Left lobe of liver (tissue), 2 donors: ENCODE results near the gene MTHFD2L. TPM values are rescaled to one million over a fixed set of nuclear protein-coding genes. Genes with fewer than 3 reads are reported as not detected.

Experiments
- ATAC-seq: fragments of 200-7000 bp; cut with Tn5 transposase; one replicate; pipeline ENCODE4 v1.9.1; 2020; ENCODE audit warnings: mild to moderate bottlenecking, moderate library complexity
- DNase-seq: peaks from one replicate; pipeline ENCODE4 v3.0.0-alpha.2; 2020; ENCODE audit warnings: low spot score
- total RNA-seq: library from RNA; stranded (reverse); gene quantifications from one replicate; pipeline ENCODE4 v1.2.1, GENCODE V29; 2021
- donor health status: DM: no; HTN: no; CAD: no; lungs with moderate emphysema.
- donor health status: DM: no; HTN: yes; CAD: no.

The MTHFD2L gene
- total RNA-seq, 1 donor from 2014 or later = 21.0 TPM

DNA sequence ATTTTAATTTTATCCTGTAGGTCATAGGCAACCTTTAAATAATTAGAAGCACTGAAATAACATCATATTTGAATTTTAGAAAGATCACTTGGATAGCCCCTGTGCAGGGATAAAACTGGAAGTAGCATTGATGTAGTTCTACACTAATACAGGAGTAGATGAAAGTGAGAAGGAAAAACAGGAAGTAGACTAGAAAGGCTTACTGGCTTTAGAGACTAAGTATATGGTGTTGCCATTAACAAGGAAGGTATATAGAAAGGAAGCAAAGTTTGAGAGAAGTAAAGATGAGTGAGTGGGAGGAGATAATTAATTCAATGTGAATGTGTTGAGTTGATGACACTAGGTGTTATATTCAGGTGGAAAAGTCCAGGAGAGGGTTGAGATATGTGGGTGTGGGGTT lies 77.2 kb downstream of the MTHFD2L start:
- ATAC-seq = no peak
- DNase-seq = no peak

DNA sequence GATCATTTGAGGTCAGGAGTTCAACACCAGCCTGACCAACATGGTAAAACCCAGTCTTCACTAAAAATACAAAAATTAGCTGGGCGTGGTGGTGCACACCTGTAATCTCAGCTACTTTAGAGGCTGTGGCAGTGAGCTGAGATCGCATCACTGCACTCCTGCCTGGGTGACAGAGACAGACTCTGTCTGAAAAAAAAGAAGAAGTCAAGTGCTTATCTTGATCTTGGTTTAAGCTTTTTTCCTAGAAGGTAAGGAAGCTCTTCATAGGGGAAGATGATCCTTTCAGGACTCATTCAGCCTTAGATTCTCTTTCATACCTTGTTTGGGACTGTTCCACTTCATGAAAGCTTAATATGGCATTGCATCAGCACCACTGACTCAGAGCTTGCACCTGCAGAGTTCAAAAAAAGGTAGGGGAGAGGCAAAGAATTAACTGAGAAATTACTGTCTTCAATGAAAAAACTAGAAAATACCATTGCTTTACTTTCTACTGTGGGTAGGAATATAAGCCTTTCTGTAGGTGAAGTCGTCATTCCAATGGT lies 79.6 kb downstream of the MTHFD2L start:
- ATAC-seq (no peak), DNase-seq (no peak)

DNA sequence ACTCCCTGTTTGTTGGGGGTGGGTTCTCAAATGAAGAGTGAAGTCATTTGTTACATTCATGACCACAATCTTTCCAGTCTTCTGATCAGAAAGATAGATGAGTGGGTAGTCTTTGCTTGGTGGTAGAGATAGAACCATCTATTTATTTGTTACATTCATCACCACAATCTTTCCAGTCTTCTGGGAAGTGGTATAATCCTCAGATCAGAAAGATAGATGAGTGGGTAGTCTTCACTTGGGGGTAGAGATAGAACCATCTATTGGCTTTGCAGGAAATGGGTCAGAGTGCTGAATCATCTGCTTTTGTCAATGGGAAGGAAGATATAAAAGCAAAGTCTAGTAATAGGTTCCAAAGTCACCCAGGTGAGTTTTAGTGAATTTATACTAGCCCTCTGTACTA lies 86.1 kb downstream of the MTHFD2L start:
- no peak for ATAC-seq
- DNase-seq = no peak

DNA sequence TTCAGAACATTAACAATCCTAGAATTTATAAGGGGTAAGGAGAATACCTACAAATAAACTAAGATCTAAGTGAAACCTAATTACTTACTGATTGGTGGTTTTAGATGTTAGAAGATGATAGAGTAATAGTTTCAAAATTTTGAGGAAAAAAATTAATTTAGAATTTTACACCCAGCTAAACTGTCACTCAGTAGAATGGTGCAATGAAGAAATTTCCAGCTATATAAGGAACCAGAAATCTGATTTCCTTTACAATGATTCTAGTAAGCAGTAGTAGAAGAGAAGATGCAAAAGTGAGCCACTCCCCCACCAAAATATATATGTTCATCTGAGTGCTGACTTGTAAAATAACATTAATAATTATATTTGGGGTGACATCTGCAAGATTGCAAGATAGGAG lies 95.0 kb downstream of the MTHFD2L start:
- DNase-seq (no peak), ATAC-seq (no peak)

DNA sequence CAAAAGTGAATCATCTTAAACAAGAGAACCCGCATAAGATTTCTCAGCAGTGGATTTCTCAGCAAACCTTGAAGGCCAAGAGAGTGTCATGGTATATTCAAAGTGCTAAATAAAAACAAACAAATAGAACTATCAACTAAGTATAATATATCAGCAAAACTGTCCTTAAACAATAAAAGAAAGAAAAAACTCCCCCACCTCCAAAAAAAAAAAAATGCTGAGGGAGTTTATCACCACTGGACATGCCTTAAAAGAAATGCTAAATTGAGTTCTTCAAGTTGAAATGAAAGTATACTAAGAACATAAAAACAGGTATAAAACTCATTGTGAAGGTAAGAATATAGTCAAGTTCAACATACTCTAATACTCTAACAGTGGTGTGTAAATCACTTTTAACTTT lies 96.5 kb downstream of the MTHFD2L start:
- ATAC-seq (no peak), DNase-seq (no peak)

DNA sequence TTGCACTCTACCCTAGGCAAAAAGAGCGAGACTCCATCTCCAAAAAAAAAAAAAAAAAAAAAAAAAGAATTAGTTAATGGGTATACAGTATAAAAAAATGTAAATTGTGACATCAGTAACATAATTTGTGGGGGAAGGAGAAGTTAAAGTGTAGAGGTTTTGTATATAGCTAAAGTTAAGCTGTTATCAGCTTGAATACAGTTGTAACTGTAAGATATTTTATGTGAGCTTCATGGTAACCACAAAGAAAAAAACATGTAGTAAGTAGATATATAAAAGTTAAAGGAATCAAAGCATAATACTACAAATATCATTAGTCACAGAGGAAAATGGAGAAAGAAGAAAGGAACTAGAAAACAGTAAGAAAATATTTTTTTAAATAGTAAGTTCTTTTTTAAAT lies 97.2 kb downstream of the MTHFD2L start:
- no peak for DNase-seq
- ATAC-seq = no peak

DNA sequence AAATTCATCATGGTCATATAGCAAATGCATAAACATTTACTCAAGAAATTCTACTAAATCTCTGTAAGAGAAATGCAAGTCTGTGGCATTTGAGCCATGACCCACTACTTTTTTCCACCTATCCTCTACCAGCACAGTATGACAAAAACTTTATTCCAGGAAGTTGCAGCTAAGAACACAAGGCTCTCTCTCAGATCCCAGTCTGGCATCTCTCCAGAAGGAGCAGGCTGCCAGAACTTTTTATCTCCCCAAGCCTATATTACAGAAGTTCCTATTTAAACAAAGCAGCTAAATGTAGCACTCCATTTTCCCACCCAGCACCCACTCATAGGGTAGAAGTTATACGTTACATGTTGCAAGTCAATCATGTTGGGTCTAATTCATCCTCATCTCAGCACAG lies 101.0 kb downstream of the MTHFD2L start:
- DNase-seq (no peak), ATAC-seq (no peak)

DNA sequence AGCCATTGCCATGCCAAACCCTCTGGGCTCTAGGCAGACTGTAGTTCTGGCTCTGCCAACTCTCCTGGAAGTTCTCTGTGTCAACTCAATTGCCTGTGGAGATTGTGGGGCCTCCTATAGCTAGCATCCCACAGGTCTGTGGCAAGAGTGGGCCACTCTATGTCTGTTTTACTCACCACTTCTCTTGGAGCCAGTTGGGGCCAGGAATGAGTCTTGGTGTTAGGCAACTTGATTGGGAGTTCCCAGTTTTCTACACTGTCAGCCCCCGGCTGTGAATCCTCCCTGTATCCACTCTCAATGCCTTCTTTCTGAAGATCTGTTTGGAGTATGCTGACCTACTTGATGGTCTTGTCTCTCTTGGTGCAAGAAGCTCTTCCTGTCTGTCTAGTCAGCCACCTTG lies 102.1 kb downstream of the MTHFD2L start:
- DNase-seq = no peak
- ATAC-seq = no peak

DNA sequence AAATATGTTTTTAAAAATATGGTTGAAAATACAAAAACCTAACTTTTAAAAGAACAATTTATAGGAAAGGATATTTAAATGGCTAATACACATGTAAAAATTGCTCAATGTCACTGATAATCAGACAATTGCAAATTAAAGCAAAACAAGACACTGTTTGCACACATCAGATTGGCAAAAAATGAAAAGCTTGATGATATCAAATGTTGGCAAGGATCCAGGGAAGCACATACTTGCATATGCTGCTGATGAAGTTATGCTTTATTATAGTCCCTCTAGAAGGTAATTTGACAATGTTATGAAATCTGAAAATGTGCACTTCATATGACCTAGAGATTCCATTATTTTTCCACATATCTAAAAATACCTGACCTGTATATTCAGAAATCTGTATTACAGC lies 104.6 kb downstream of the MTHFD2L start:
- no peak for DNase-seq
- ATAC-seq = no peak

DNA sequence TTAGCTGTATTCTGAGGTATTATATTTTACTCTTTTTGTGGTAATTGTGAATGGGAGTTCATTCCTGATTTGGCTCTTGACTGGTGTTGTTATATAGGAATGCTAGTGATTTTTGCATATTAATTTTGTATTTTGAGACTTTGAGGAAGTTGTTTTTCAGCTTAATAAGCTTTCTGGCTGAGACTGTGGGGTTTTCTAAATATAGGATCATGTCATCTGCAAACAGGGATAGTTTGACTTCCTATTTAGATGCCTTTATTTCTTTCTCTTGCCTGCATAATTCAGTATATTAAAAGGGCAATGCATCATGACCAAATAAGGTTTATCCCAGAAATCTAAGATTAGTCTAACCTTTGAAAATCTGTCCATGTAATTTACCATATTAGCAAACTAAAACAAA lies 105.6 kb downstream of the MTHFD2L start:
- no peak for DNase-seq
- no peak for ATAC-seq

DNA sequence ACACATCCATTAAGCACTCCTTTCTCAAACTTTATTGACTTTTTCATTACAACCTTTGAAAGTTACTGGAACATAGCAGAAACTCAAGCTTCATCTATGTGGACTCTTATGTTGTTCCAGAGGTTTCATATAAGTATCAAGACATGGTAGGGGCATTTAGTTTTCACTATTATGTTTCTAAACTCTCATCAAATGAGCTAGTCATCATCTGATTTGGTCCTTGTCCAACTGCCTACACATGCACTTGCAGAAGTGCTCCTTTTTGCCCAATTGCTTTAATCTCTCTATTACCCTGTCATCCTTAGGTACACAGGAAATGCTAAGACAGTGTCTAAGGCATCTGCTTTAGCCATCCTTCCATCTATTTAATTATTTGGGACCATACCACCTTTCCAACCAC lies 108.2 kb downstream of the MTHFD2L start:
- no peak for ATAC-seq
- DNase-seq = no peak

DNA sequence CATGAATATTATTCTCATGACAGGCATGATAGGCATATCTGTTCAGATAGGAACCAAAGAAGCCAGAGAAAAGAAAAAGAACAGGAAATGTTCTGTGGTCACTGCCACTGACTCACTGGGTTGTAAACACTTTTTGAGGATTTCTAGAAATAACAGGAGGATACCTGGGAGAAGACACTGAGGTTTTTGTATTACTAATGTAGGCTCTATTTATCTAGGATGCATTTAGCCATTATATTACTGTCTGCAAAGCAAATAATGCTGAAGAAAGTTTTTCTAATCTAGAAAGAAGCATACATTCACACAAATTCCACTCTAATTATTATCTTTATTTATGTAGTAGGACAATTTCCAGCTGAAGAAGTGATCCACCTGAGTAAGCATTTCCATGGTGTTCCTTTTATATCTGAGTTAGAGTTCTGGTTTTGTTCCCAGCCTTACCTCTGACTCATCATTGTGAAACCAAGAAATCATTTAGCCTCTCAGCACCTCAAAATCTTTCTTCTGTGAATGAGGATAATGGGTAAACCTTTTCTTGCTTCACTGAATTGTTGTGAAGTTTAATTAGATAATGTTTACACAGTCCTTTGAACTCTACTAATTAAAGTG lies 110.2 kb downstream of the MTHFD2L start:
- DNase-seq = no peak
- no peak for ATAC-seq

DNA sequence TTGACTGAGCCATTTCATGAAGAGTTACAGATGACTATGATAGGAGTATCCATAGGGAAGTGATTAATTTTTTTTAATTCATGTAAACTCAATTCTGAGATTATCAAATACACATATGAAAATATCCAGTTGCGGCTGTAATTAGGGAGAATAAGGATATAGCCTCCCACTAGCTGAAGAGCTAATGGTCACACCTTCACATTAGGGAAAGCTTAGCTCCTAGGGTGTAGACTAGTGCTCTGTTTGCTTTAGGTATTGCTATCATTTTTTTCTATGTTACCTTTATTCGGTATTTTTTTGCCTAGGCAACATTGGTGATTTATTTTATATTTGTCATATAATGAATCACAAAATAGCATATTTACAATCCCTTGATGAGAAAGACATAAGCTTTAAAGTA lies 110.7 kb downstream of the MTHFD2L start:
- ATAC-seq (no peak), DNase-seq (no peak)

DNA sequence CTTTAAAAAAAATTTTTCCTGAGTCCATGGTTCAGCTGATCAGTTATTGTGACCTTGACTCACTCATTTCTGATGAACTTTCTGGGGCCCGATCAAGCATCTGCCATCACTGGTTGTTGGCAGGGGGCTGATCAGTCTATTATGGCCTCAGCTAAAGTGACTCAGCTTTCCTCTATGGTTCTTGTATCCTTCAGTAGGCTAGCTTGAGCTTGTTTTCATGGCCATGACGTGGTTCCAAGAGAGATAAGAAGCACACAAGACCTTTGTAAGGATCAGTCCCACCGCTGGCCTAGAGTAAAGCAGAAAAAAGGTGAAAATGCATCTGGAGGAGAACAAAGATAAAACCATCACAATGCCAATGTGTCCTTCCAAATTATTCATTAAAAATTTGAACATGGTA lies 120.6 kb downstream of the MTHFD2L start:
- DNase-seq (no peak), ATAC-seq (no peak)

DNA sequence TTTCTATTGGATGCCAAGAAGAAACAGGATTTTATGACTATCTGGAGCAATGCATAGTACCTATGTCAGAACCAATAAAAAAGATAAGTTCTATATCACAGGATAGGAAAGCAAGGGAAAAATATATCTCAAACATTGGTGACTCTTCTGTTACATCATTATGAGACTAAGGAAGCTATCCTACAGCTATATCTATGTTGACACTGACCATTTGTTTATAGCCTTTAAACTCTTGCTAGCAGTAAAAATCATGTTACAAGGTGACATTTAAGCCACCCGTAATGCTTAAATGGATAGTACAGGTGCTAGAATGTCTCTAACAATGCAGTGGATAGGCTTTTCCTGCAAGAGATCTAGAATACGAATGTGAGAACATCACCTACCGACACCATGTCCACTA lies 121.8 kb downstream of the MTHFD2L start:
- DNase-seq (no peak), ATAC-seq (no peak)

DNA sequence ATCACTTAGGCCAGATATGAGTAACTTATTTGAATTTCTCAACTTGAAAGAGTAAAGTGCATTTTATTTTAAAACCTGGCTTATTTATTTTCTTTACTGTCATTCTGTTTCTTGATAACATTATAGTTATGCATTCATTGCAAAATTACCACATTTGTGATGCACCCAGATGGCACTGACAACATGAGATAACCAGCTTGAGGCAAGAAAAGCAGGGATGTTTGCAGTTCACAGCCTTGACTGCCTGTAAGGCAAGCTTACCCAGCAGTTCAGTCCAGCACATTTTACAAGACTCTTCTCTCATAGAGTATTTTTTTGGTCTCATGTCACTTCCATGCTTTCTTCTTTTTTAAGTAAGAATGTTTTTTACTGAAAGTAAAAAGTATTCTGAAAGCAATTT lies 125.0 kb downstream of the MTHFD2L start:
- ATAC-seq = no peak
- no peak for DNase-seq

DNA sequence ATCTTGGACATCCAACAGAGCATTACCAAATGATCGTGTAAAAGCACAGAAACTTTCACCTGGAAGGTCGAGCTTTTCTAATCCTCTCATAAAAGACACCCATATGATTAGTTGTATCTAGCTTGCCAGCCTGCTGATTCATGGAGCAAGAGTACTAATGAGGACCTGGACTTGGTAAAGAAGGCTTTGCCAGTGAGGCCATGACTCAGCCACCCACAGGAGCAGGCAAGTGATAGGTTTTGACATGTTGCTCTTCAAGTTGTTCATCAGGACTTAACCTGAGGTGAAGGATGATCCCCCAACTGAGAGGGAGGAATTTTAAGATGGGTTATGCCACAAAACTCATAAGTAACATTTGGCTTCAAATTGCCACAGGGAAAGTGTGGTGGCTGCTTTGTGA lies 125.7 kb downstream of the MTHFD2L start:
- DNase-seq (no peak), ATAC-seq (no peak)

DNA sequence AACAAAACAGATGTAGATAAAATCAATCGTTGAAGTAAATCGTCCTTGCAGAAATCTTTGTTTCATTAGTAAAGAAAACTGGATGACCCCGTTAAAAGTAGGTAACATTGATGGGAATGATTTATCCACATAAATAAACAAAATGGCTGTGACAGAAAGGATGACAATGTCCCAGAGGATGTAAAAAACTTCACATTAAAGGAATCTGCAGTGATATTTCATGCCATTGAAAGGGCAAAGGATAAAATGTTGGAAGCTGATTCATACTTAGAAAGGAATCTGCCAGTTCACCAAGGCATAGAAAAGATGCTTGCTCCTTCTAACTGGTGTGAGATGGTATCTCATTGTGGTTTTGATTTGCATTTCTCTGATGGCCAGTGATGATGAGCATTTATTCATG lies 126.1 kb downstream of the MTHFD2L start:
- no peak for ATAC-seq

DNA sequence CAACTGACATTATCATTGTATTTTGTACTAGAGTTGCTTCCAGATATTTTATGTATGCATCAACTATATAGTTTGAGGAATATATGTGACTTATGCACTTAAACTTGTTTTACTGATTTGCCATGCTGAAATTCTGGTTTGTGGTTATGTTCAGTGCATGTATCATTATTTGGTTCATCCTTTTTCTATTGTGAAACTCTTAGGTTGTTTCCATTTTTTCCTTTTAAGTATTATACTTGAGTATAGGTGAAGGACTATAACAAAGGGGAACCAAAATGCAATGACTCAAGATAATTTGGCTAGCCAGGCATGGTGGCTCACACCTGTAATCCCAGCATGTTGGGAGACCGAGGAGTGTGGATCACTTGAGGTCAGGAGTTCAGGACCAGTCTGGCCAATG lies 129.2 kb downstream of the MTHFD2L start:
- ATAC-seq (no peak), DNase-seq (no peak)

More for the DNA sequence above, 126.1 kb downstream of the MTHFD2L start:
- DNase-seq = no peak

DNA sequence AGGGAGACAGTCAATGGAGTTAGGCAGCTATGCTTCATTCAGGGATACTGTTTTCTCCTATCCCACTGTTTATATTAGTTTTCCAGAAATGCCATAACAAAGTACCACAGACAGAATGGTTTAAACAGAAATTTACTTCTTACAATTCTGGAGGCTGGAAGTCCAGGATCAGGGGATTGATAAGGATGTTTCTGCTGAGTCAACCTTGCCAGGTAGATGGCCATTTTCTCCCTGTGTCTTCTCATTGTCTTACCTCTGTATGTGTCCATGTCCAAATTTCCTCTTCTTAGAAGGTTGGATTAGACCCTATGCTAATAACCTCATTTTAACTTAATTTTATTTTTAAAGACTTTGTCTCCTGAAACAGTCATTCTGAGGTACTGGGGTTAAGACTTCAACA lies 129.9 kb downstream of the MTHFD2L start:
- DNase-seq = no peak
- ATAC-seq = no peak

DNA sequence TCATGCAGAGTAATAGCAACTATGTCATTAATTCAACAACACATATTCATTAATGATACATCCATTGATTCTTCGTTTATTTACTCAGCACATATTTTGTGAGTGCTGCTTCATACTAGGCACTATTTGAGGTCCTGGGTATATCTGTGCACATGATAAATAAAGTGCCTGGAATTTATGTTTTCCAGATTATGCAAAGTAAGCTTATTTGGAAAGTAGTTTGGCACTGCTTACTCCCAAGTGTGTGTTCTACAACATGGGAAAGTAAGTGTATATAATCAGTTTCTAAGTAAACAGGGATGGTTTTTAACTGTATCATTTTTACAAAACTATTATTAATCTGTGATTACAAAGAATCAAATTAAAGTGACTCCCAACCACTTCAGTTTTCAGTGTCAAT lies 133.6 kb downstream of the MTHFD2L start:
- ATAC-seq = no peak

DNA sequence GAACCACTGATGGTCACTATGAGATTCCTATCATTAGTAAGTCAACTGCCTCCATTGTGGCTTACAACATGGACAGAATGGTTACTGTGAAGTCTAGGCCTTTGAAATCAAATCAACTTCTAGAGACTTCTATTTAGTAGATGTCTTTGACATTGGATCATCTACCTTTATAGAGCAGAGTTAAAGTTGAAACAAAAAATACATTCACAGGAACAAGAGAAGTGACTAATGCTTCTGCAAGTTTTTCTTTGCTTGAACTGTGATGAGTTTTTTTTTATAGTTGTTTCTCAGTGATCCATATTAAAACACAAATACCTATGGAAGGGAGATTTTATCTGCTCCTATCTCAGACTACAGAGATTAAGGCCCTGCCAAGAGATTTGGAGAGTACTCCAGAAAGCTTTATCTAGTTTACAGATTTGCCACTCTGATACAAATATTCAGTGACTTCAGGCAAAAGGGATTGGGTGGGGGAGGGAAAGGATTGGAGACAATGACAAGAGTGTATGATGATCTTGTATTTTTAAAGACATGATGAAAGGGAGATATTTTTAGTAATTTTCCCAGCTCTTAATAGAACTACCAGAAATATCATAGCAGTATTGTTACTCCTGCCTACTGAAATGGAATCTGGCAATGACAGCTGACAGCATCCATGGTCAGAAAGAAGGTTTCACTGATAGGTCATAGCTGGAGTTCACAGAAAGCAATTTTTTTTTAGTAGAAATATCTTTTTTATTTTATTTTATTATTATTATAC lies 134.4 kb downstream of the MTHFD2L start:
- DNase-seq = no peak
- no peak for ATAC-seq

More for the DNA sequence above, 133.6 kb downstream of the MTHFD2L start:
- DNase-seq = no peak

DNA sequence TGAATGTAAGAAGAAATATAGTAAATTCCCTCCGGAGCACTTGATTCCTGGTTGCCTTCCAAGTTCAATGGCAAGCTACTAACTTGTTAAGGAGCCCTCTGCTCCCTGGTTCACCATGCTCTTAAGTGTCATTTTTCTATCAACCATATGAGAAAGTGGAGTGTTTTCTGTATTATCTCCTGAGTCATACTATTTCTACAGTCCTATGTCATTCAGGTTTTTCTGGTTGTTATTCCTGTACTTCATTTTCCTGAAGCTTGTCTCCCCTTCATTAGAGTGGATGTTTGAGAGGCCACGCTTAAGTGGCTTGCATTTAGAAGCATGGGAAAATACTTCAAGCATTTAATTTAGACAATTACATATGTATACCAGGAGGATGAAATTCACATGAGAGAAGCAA lies 135.6 kb downstream of the MTHFD2L start:
- ATAC-seq = no peak
- DNase-seq = no peak
